ENCODE results near the gene ANLN. TPM values are rescaled to one million over a fixed set of nuclear protein-coding genes. Genes with fewer than 3 reads are reported as not detected.

ANLN gene
- total and polyA plus RNA-seq, 9 of the 15 experiments (the other 6 are each of a cell fraction or from before 2014, with no cell fraction given) = 18.1 to 66.2 (median 38.7) TPM

DNA sequence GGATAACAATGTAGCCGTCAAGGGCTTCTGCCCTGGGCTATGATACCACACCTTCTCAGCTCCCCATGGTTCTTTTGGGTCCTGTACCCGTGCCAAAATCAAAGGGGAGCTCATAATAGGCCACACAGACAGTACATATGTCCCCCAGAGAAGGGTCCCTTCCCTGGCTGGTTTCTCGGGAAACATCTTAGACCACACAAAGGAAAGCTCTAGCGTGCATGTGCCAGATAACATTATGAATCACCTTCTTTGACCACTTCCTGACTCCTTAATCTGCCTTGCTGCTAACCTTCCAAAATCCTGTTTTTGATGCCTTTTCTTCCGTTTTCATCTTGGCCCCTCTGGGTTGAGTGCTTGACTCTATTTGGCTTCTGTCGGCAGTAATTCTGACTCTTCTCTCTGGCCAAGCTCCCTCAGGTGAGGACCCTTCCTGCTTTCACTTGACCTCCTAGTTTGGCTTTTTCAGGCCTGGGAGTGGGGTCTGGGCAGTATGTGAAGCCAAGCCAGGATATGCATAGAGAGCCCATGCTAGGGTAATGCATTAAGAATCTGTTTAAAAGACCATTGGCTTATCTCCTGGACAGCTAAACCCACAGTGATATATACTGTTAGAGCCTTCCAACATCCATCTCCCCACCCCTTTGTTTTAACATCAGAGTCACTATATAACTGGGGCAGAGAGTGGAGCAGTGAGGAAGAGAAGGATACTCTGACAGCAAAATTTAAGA, 84.8 kb downstream of the ANLN start (continued):
- TF ChIP-seq ZC3H11A (IDR thresholded peaks at IDR 0.05; ENCODE audit: low read depth, low read length) = no peak
- TF ChIP-seq, protein P1, sequence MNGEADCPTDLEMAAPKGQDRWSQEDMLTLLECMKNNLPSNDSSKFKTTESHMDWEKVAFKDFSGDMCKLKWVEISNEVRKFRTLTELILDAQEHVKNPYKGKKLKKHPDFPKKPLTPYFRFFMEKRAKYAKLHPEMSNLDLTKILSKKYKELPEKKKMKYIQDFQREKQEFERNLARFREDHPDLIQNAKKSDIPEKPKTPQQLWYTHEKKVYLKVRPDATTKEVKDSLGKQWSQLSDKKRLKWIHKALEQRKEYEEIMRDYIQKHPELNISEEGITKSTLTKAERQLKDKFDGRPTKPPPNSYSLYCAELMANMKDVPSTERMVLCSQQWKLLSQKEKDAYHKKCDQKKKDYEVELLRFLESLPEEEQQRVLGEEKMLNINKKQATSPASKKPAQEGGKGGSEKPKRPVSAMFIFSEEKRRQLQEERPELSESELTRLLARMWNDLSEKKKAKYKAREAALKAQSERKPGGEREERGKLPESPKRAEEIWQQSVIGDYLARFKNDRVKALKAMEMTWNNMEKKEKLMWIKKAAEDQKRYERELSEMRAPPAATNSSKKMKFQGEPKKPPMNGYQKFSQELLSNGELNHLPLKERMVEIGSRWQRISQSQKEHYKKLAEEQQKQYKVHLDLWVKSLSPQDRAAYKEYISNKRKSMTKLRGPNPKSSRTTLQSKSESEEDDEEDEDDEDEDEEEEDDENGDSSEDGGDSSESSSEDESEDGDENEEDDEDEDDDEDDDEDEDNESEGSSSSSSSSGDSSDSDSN (IDR thresholded peaks at IDR 0.05; ENCODE audit: borderline replicate concordance in 1 of 2, low read depth in 2 of 2, low read length in 2 of 2) = no peak
- peak in 1 of 2 experiments; percentile 60; a peak in 1 of 4 replicates for TF ChIP-seq ETV6 (IDR thresholded peaks at IDR 0.05; ENCODE audit: borderline replicate concordance in 1 of 2, low read depth in 2 of 2, low read length in 1 of 2)
- TF ChIP-seq ETV6 (CRISPR knock-in tag; IDR thresholded peaks at IDR 0.05; ENCODE audit: borderline replicate concordance) = no peak
- TF ChIP-seq ELF4 (CRISPR knock-in tag; IDR thresholded peaks at IDR 0.05) = peak; percentile 70; the same call in 1 of the 2 replicates
- no peak for TF ChIP-seq ZNF23 (CRISPR knock-in tag; IDR thresholded peaks at IDR 0.05)
- TF ChIP-seq HOXB6 (CRISPR knock-in tag; IDR thresholded peaks at IDR 0.05; ENCODE audit: borderline replicate concordance) = no peak
- TF ChIP-seq SUPT5H (IDR thresholded peaks at IDR 0.05) = no peak
- peak; percentile 59 to 61; a peak in 2 of 4 replicates for TF ChIP-seq KDM1A (IDR thresholded peaks at IDR 0.05)
- TF ChIP-seq, protein P2, sequence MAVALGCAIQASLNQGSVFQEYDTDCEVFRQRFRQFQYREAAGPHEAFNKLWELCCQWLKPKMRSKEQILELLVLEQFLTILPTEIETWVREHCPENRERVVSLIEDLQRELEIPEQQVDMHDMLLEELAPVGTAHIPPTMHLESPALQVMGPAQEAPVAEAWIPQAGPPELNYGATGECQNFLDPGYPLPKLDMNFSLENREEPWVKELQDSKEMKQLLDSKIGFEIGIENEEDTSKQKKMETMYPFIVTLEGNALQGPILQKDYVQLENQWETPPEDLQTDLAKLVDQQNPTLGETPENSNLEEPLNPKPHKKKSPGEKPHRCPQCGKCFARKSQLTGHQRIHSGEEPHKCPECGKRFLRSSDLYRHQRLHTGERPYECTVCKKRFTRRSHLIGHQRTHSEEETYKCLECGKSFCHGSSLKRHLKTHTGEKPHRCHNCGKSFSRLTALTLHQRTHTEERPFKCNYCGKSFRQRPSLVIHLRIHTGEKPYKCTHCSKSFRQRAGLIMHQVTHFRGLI (CRISPR knock-in tag; IDR thresholded peaks at IDR 0.05) = no peak
- no peak for TF ChIP-seq MECOM (CRISPR knock-in tag; IDR thresholded peaks at IDR 0.05)
- no peak for TF ChIP-seq OTX1 (CRISPR knock-in tag; IDR thresholded peaks at IDR 0.05)
- TF ChIP-seq ZNF76 (CRISPR knock-in tag; IDR thresholded peaks at IDR 0.05; ENCODE audit: borderline replicate concordance) = no peak
- TF ChIP-seq POLR2AphosphoS5 (IDR thresholded peaks at IDR 0.05; ENCODE audit: control insufficient read depth, insufficient read depth, low read depth, low read length) = peak; percentile 71; the same call in 1 of the 2 replicates
- no peak for TF ChIP-seq STAG1 (CRISPR knock-in tag; IDR thresholded peaks at IDR 0.05; ENCODE audit: borderline replicate concordance)
- no peak for TF ChIP-seq ZNF41 (CRISPR knock-in tag; conservative IDR thresholded peaks at IDR 0.05)
- TF ChIP-seq ZKSCAN3 (CRISPR knock-in tag; IDR thresholded peaks at IDR 0.05) = no peak
- no peak for TF ChIP-seq SNRNP70 (optimal IDR thresholded peaks at IDR 0.05; ENCODE audit: low read depth, low read length)
- no peak for TF ChIP-seq TAF7 (tag; IDR thresholded peaks at IDR 0.05)
- TF ChIP-seq, protein P3, sequence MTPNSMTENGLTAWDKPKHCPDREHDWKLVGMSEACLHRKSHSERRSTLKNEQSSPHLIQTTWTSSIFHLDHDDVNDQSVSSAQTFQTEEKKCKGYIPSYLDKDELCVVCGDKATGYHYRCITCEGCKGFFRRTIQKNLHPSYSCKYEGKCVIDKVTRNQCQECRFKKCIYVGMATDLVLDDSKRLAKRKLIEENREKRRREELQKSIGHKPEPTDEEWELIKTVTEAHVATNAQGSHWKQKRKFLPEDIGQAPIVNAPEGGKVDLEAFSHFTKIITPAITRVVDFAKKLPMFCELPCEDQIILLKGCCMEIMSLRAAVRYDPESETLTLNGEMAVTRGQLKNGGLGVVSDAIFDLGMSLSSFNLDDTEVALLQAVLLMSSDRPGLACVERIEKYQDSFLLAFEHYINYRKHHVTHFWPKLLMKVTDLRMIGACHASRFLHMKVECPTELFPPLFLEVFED (CRISPR knock-in tag; conservative IDR thresholded peaks at IDR 0.05) = no peak
- TF ChIP-seq ARNT (IDR thresholded peaks at IDR 0.05) = no peak
- no peak for TF ChIP-seq RBM25 (IDR thresholded peaks at IDR 0.05; ENCODE audit: low read depth, low read length, severe bottlenecking)
- TF ChIP-seq, protein P4, sequence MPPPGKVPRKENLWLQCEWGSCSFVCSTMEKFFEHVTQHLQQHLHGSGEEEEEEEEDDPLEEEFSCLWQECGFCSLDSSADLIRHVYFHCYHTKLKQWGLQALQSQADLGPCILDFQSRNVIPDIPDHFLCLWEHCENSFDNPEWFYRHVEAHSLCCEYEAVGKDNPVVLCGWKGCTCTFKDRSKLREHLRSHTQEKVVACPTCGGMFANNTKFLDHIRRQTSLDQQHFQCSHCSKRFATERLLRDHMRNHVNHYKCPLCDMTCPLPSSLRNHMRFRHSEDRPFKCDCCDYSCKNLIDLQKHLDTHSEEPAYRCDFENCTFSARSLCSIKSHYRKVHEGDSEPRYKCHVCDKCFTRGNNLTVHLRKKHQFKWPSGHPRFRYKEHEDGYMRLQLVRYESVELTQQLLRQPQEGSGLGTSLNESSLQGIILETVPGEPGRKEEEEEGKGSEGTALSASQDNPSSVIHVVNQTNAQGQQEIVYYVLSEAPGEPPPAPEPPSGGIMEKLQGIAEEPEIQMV (tag; conservative IDR thresholded peaks at IDR 0.05; ENCODE audit: low read depth) = no peak
